SU-DHL-6 (cell line): Measurements from ENCODE around the gene HYAL1.

Experiments used
- EZH2phosphoT487 ChIP-seq: fragments of 200-600 bp; sonication (generic), shearing (Covaris generic); conservative IDR thresholded peaks from 2 replicates; pipeline ENCODE4 v1.6.1; 2018; ENCODE audit warnings: mild to moderate bottlenecking, antibody characterized with exemption, low read length, moderate library complexity, mixed read lengths
- TF ChIP-seq, protein P1 (sequence below): fragments of 200-600 bp; sonication (generic); IDR thresholded peaks from one replicate; pipeline ENCODE4 v1.5.1; 2017; ENCODE audit warnings: antibody characterized with exemption, mild to moderate bottlenecking, low read length, moderate library complexity; ENCODE audit not compliant: insufficient read depth, poor library complexity, severe bottlenecking

DNA sequence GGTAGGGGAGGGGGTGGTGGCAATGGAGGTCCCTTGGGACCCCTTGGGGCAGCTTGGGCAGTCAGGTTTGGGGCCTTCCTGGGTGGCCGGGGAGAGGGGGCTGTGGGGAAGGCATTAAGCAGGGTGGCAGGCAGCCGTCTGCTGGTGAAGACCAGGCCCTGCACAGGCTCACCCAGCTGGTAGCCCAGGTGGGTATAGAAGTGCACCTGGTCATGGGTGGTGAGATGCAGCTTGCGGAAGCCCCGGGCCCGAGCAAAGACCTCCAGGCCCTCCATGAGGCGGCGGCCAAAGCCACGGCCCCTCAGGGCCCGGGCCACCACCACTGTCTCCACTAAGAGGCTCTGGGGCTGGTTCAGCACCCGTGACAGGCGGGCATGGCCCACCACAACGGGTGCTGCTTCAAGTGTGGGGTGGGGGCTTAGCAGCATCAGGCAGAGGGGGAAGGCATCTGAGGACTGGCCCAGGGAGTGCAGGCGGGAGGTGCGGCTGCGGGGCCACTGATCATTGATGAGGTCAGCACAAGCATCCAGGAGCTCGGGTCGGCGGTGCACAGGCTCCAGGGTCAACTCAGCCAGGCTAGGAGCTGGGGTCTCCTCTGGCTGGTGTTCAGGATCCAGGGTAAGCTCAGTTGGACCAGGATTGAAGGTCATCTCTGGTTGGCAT, 6.5 kb downstream of the HYAL1 start:
- TF ChIP-seq, protein P1, sequence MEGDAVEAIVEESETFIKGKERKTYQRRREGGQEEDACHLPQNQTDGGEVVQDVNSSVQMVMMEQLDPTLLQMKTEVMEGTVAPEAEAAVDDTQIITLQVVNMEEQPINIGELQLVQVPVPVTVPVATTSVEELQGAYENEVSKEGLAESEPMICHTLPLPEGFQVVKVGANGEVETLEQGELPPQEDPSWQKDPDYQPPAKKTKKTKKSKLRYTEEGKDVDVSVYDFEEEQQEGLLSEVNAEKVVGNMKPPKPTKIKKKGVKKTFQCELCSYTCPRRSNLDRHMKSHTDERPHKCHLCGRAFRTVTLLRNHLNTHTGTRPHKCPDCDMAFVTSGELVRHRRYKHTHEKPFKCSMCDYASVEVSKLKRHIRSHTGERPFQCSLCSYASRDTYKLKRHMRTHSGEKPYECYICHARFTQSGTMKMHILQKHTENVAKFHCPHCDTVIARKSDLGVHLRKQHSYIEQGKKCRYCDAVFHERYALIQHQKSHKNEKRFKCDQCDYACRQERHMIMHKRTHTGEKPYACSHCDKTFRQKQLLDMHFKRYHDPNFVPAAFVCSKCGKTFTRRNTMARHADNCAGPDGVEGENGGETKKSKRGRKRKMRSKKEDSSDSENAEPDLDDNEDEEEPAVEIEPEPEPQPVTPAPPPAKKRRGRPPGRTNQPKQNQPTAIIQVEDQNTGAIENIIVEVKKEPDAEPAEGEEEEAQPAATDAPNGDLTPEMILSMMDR = no peak
- no peak for TF ChIP-seq EZH2phosphoT487
